ENCODE results near the gene PHC2.

PHC2 gene

GRCh38 chr1:33273961-33274371 lies 156.9 kb downstream of the PHC2 start:
- DNase-seq (ENCODE audit: low read depth in 4 of 4, low spot score in 1 of 4) = no peak

Measured in stimulated activated CD4-positive, alpha-beta T cell treated with anti-CD3 and anti-CD28 coated beads, Interleukin-1b, Interleukin-23, amount 100 ng/mL, for 24 hours (primary cell).